Uterus (tissue), 4 donors: ENCODE measurements around the gene PRELP. TPM values are rescaled to one million over a fixed set of nuclear protein-coding genes. Genes with fewer than 3 reads are reported as not detected.
A peak's percentile ranks its signal among the peaks of the same experiment; 100 is the strongest.

Experiments used
- DNase-seq, 2 donors: peaks; one replicate each; pipeline ENCODE4 v3.0.0-alpha.2; 2019 to 2020
- H3K27ac ChIP-seq, 2 donors: fragments of 200-600 bp; sonication (generic); 1 replicate in 1 of 2; 2 replicates in 1 of 2; pipeline ENCODE4 v1.5.1; 2016 to 2018
- H3K27me3 ChIP-seq, 2 donors: fragments of 200-600 bp; sonication (generic); one replicate each; pipeline ENCODE4 v1.5.1; 2018 to 2019; ENCODE audit warnings: control low read depth in 1 of 2
- H3K36me3 ChIP-seq, 2 donors: fragments of 200-600 bp; sonication (generic); one replicate each; pipeline ENCODE4 v1.5.1; 2019; ENCODE audit warnings: control low read depth in 1 of 2
- H3K4me1 ChIP-seq, 2 donors: fragments of 200-600 bp; sonication (generic); one replicate each; pipeline ENCODE4 v1.5.1; 2018 to 2019; ENCODE audit warnings: control low read depth in 1 of 2
- H3K4me3 ChIP-seq, 2 donors: fragments of 200-600 bp; sonication (generic); 1 replicate in 1 of 2; 2 replicates in 1 of 2; pipeline ENCODE4 v1.5.1; 2018 to 2019; ENCODE audit warnings: mild to moderate bottlenecking in 1 of 2
- H3K9me3 ChIP-seq, 2 donors: fragments of 200-600 bp; sonication (generic); one replicate each; pipeline ENCODE4 v1.5.1; 2019; ENCODE audit warnings: control low read depth in 1 of 2
- POLR2A ChIP-seq, 2 donors: fragments of 450-650 bp; IDR thresholded peaks; one replicate each; pipeline ENCODE4 v1.6.1; 2016; ENCODE audit warnings: antibody characterized with exemption in 2 of 2, mild to moderate bottlenecking in 1 of 2, moderate library complexity in 1 of 2
- intact Hi-C: fragments of 100-400 bp; cut with DNase I; formaldehyde crosslinking; loops from one replicate; pipeline ENCODE4 v1.15.1; 2023; ENCODE audit warnings: low total_unique reads
- total RNA-seq, 4 donors: library from RNA; depleted of rRNA in 3 of 4; stranded (reverse); fragments of >200 nt in 3 of 4; gene quantifications; one replicate each; pipeline versions ENCODE4 v1.1.0 to v1.2.4, GENCODE V29; 2014 to 2023
- TF ChIP-seq, protein P1 (sequence below), 4 experiments: fragments of 200-600 bp in 2 of 4; fragments of 450-650 bp in 2 of 4; sonication (generic) in 2 of 4; IDR thresholded peaks; one replicate each; pipeline ENCODE4 v1.5.1; 2016 to 2019; ENCODE audit warnings: antibody characterized with exemption in 4 of 4, mild to moderate bottlenecking in 2 of 4, moderate library complexity in 1 of 4
- donor health status: DM: yes; HTN: yes; CAD: no.

Gene PRELP
- total RNA-seq, 4 donors from 2014 or later = 6.2 to 117 (median 56.6) TPM

- Histone ChIP-seq H3K9me3 (no peaks in the 10 kb centered on the region), H3K4me3 (no peak overlapping the region), H3K36me3 (no peaks in the 10 kb centered on the region), H3K27ac (peak overlapping the region; percentile 86 to 94), H3K27me3 (no peaks in the 10 kb centered on the region), H3K4me1 (peaks cover 7 to 16% of the 10 kb centered on the region in 2 donors)
- DNase-seq = peak; percentile 41 to 64
- intact Hi-C loops = no loop called here
- TF ChIP-seq POLR2A (IDR thresholded peaks at IDR 0.05) = no peak
- TF ChIP-seq, protein P1, sequence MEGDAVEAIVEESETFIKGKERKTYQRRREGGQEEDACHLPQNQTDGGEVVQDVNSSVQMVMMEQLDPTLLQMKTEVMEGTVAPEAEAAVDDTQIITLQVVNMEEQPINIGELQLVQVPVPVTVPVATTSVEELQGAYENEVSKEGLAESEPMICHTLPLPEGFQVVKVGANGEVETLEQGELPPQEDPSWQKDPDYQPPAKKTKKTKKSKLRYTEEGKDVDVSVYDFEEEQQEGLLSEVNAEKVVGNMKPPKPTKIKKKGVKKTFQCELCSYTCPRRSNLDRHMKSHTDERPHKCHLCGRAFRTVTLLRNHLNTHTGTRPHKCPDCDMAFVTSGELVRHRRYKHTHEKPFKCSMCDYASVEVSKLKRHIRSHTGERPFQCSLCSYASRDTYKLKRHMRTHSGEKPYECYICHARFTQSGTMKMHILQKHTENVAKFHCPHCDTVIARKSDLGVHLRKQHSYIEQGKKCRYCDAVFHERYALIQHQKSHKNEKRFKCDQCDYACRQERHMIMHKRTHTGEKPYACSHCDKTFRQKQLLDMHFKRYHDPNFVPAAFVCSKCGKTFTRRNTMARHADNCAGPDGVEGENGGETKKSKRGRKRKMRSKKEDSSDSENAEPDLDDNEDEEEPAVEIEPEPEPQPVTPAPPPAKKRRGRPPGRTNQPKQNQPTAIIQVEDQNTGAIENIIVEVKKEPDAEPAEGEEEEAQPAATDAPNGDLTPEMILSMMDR (IDR thresholded peaks at IDR 0.05) = peak in 1 of 4 experiments; percentile 1
These were observed 62.3 kb downstream of the PRELP start for GRCh38 chr1:203537806-203538464.

GRCh38 chr1:203538726-203539125, 63.1 kb downstream of the PRELP start:
- peaks cover 7 to 12% of the 10 kb centered on the region in 2 donors for H3K4me1 ChIP-seq

GRCh38 chr1:203539831-203540546, 64.4 kb downstream of the PRELP start:
- peak overlapping the region; percentile 11 to 94 for H3K27ac ChIP-seq
- TF ChIP-seq, protein P1 (IDR thresholded peaks at IDR 0.05) = no peak
- TF ChIP-seq POLR2A (IDR thresholded peaks at IDR 0.05) = no peak
- intact Hi-C loops = no loop called here
- H3K27me3 ChIP-seq = no peaks in the 10 kb centered on the region
- H3K9me3 ChIP-seq = no peaks in the 10 kb centered on the region
- no peaks in the 10 kb centered on the region for H3K36me3 ChIP-seq
- DNase-seq = no peak
- H3K4me1 ChIP-seq = peaks cover 7 to 8% of the 10 kb centered on the region in 2 donors
- no peak overlapping the region for H3K4me3 ChIP-seq

More at GRCh38 chr1:203538726-203539125, 63.1 kb downstream of the PRELP start:
- DNase-seq = no peak
- no peaks in the 10 kb centered on the region for H3K27me3 ChIP-seq
- H3K4me3 ChIP-seq = no peak overlapping the region
- H3K27ac ChIP-seq = peak overlapping the region; percentile 86 to 94
- TF ChIP-seq, protein P1 (IDR thresholded peaks at IDR 0.05) = no peak
- no peaks in the 10 kb centered on the region for H3K9me3 ChIP-seq
- intact Hi-C loops = no loop called here
- no peaks in the 10 kb centered on the region for H3K36me3 ChIP-seq

Other genes with a start within 250 kb of the PRELP start
- gene CHIT1, start 246.1 kb upstream of the PRELP start, total RNA-seq = under 1 TPM in 2 of 4 donors, not detected in 2; 0.07 to 0.77 TPM
- 10 to 100 TPM; 14.6 to 95.9 (median 56.5) TPM for gene BTG2, start 170.3 kb upstream of the PRELP start, total RNA-seq
- 100 to 1,000 TPM in 1 of 4 donors, 10 to 100 TPM in 3; 41.8 to 119 (median 82.7) TPM for gene FMOD, start 124.7 kb upstream of the PRELP start, total RNA-seq
- gene OPTC, start 18.3 kb downstream of the PRELP start, total RNA-seq = not detected
- 100 to 1,000 TPM in 3 of 4 donors, 10 to 100 TPM in 1; 82.6 to 464 (median 215) TPM for gene ATP2B4, start 151.0 kb downstream of the PRELP start, total RNA-seq